Ascending aorta (tissue), 2 donors: ENCODE results near the gene PA2G4. TPM values are rescaled to one million over a fixed set of nuclear protein-coding genes. Genes with fewer than 3 reads are reported as not detected.

Experiments used
- DNase-seq, 2 donors: peaks; one replicate each; pipeline ENCODE4 v3.0.0-alpha.2; 2019; ENCODE audit warnings: low spot score in 2 of 2
- H3K27ac ChIP-seq, 2 donors: fragments of 200-600 bp; sonication (generic); one replicate each; pipeline ENCODE4 v1.5.1; 2016 to 2017; ENCODE audit warnings: mild to moderate bottlenecking in 1 of 2
- H3K27me3 ChIP-seq: fragments of 200-600 bp; sonication (generic); one replicate; pipeline ENCODE4 v1.5.1; 2017
- H3K36me3 ChIP-seq, 2 donors: fragments of 200-600 bp; sonication (generic); one replicate each; pipeline ENCODE4 v1.5.1; 2016
- H3K4me1 ChIP-seq, 2 donors: fragments of 200-600 bp; sonication (generic); one replicate each; pipeline ENCODE4 v1.5.1; 2016 to 2017; ENCODE audit warnings: mild to moderate bottlenecking in 1 of 2
- H3K4me3 ChIP-seq, 2 donors: fragments of 200-600 bp; sonication (generic); one replicate each; pipeline ENCODE4 v1.5.1; 2016 to 2017; ENCODE audit warnings: mild to moderate bottlenecking in 1 of 2
- H3K9me3 ChIP-seq, 2 donors: fragments of 200-600 bp; sonication (generic); one replicate each; pipeline ENCODE4 v1.5.1; 2016
- intact Hi-C: fragments of 100-400 bp; cut with DNase I; formaldehyde crosslinking; loops from one replicate; pipeline ENCODE4 v1.15.1; 2023
- total RNA-seq: library from RNA; depleted of rRNA; stranded (reverse); fragments of >200 nt; gene quantifications from one replicate; pipeline ENCODE4 v1.1.0, GENCODE V29; 2016
- TF ChIP-seq, protein P1 (sequence below), 3 experiments: fragments of 200-600 bp in 2 of 3; fragments of 450-650 bp in 1 of 3; sonication (generic) in 2 of 3; IDR thresholded peaks; one replicate each; pipeline ENCODE4 v1.5.1; 2016 to 2019; ENCODE audit warnings: antibody characterized with exemption in 3 of 3, mild to moderate bottlenecking in 1 of 3, moderate library complexity in 1 of 3

PA2G4 gene
- total RNA-seq, 1 donor from 2014 or later: 101 TPM

- intact Hi-C loops: no loop called here
- Histone ChIP-seq H3K4me1 (peaks cover 0 to 4% of the 10 kb centered on the region in 2 donors), H3K36me3 (peaks cover 88 to 91% of the 10 kb centered on the region in 2 donors), H3K27ac (no peak overlapping the region), H3K4me3 (no peak overlapping the region), H3K9me3 (no peaks in the 10 kb centered on the region), H3K27me3 (no peaks in the 10 kb centered on the region)
- DNase-seq: no peak
- TF ChIP-seq, protein P1, sequence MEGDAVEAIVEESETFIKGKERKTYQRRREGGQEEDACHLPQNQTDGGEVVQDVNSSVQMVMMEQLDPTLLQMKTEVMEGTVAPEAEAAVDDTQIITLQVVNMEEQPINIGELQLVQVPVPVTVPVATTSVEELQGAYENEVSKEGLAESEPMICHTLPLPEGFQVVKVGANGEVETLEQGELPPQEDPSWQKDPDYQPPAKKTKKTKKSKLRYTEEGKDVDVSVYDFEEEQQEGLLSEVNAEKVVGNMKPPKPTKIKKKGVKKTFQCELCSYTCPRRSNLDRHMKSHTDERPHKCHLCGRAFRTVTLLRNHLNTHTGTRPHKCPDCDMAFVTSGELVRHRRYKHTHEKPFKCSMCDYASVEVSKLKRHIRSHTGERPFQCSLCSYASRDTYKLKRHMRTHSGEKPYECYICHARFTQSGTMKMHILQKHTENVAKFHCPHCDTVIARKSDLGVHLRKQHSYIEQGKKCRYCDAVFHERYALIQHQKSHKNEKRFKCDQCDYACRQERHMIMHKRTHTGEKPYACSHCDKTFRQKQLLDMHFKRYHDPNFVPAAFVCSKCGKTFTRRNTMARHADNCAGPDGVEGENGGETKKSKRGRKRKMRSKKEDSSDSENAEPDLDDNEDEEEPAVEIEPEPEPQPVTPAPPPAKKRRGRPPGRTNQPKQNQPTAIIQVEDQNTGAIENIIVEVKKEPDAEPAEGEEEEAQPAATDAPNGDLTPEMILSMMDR (IDR thresholded peaks at IDR 0.05): no peak
Observed at GRCh38 chr12:56134897-56135296, 30.5 kb downstream of the PA2G4 start.

DNA sequence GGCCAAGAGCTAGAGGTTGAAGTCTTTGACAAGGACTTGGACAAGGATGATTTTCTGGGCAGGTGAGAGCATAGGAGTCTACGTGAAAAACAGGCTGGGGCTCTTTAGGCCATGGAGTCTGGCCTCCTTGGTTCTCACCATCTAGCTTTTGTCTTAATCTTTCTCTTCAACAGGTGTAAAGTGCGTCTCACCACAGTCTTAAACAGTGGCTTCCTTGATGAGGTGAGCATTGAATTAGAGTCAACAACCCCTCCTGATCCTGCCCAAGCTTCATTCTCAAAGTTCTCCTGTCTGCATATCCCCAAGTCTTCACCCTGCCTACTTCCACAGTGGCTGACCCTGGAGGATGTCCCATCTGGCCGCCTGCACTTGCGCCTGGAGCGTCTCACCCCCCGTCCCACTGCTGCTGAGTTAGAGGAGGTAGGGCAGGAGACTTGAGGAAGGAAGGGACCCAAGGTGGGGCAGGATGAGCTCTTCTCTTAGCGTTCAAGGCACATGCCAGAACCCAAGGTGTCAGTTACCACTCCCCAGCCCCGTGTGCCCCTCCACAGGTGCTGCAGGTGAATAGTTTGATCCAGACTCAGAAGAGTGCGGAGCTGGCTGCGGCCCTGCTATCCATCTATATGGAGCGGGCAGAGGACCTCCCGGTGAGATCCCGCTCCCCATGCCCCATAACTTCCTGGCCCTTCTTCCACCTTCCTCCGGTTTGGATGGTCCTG is 33.7 kb downstream of the PA2G4 start:
- intact Hi-C loops: no loop called here
- Histone ChIP-seq H3K4me3 (no peak overlapping the region), H3K27ac (no peak overlapping the region), H3K4me1 (no peaks in the 10 kb centered on the region), H3K9me3 (no peaks in the 10 kb centered on the region), H3K27me3 (no peaks in the 10 kb centered on the region), H3K36me3 (peaks cover 91 to 99% of the 10 kb centered on the region in 2 donors)
- DNase-seq: no peak
- TF ChIP-seq, protein P1 (IDR thresholded peaks at IDR 0.05): no peak

- intact Hi-C loops: no loop called here
- H3K4me1 ChIP-seq: peaks cover 0 to 5% of the 10 kb centered on the region in 2 donors
- peaks cover 70 to 84% of the 10 kb centered on the region in 2 donors for H3K36me3 ChIP-seq
- H3K27ac ChIP-seq: no peak overlapping the region
- H3K4me3 ChIP-seq: no peak overlapping the region
- no peaks in the 10 kb centered on the region for H3K27me3 ChIP-seq
- no peak for DNase-seq
- TF ChIP-seq, protein P1 (IDR thresholded peaks at IDR 0.05): no peak
- no peaks in the 10 kb centered on the region for H3K9me3 ChIP-seq
Observed at GRCh38 chr12:56141946-56142784, 37.8 kb downstream of the PA2G4 start.

DNA sequence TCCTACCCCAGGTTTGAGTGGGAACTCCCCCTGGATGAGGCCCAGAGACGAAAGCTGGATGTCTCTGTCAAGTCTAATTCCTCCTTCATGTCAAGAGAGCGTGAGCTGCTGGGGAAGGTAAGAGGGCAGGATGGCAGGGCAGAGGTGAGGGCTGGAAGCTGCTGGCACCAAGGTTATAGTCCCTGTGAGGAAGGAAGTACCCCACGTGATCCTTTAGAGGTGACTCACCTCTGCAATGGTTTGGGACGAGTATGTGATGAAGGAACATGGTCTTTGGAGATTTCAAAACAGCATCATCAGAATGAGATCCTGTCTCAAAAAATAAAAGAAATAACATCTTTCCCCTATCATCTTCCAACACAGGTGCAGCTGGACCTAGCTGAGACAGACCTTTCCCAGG is 38.9 kb downstream of the PA2G4 start:
- DNase-seq: no peak
- TF ChIP-seq, protein P1 (IDR thresholded peaks at IDR 0.05): no peak
- peaks cover 60 to 73% of the 10 kb centered on the region in 2 donors for H3K36me3 ChIP-seq
- H3K4me1 ChIP-seq: peaks cover 0 to 6% of the 10 kb centered on the region in 2 donors
- H3K9me3 ChIP-seq: no peaks in the 10 kb centered on the region
- H3K27me3 ChIP-seq: no peaks in the 10 kb centered on the region
- H3K4me3 ChIP-seq: no peak overlapping the region
- intact Hi-C loops: no loop called here
- peak overlapping the region in 1 of 2 donors; percentile 1 for H3K27ac ChIP-seq

DNA sequence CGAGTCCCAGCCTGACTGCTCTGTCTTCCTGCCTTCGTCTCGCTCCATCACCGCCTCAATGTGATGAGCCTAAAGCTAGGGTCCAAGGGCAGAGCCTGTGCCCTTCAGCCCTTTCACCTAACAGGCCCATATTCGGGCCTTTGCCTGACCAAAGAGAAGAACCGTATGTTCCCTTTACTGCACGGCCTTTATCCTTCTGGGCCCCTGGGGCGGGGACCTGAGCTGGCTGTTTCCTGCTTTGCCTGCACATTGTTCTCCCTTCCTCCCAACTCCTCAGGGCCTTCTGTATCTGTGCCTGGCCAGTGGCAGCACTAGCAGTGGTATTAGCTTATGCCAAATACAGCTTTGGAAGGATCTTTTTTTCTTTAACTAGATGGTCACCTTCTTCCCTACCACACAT is 39.5 kb downstream of the PA2G4 start:
- Histone ChIP-seq H3K9me3 (no peaks in the 10 kb centered on the region), H3K27ac (peak overlapping the region in 1 of 2 donors; percentile 1), H3K4me1 (peaks cover 0 to 6% of the 10 kb centered on the region in 2 donors), H3K36me3 (peaks cover 54 to 67% of the 10 kb centered on the region in 2 donors), H3K27me3 (no peaks in the 10 kb centered on the region), H3K4me3 (no peak overlapping the region)
- TF ChIP-seq, protein P1 (IDR thresholded peaks at IDR 0.05): no peak
- no peak for DNase-seq
- intact Hi-C loops: no loop called here
